Activated T-cell treated with anti-CD3 and anti-CD28 coated beads, Interleukin-2, amount 50 U/mL, for 24 hours (primary cell): ENCODE data around the gene RUNX1.

Experiments
- DNase-seq: peaks from one replicate; pipeline ENCODE4 v3.0.0-alpha.2; 2020
- H3K27ac Mint-ChIP-seq: 2 replicates; pipeline ENCODE4 v1.8.0; 2020; ENCODE audit warnings: mild to moderate bottlenecking, mixed read lengths
- H3K27me3 Mint-ChIP-seq: 2 replicates; pipeline ENCODE4 v1.8.0; 2020; ENCODE audit warnings: mixed read lengths
- H3K36me3 Mint-ChIP-seq: 2 replicates; pipeline ENCODE4 v1.8.0; 2020; ENCODE audit warnings: low read depth, mixed read lengths
- H3K4me1 Mint-ChIP-seq: 2 replicates; pipeline ENCODE4 v1.8.0; 2020; ENCODE audit warnings: low read depth, mixed read lengths
- H3K4me3 Mint-ChIP-seq: 2 replicates; pipeline ENCODE4 v1.8.0; 2020; ENCODE audit warnings: mild to moderate bottlenecking, moderate library complexity, mixed read lengths
- H3K9me3 Mint-ChIP-seq: 2 replicates; pipeline ENCODE4 v1.8.0; 2020; ENCODE audit warnings: mixed read lengths

RUNX1 gene

GRCh38 chr21:34869545-34869944 lies 179.6 kb downstream of the RUNX1 start:
- Mint-ChIP-seq H3K27ac (no peak overlapping the region), H3K4me1 (peaks cover 59% of the 10 kb centered on the region), H3K27me3 (no peaks in the 10 kb centered on the region), H3K4me3 (no peak overlapping the region), H3K36me3 (peaks cover 96% of the 10 kb centered on the region), H3K9me3 (no peaks in the 10 kb centered on the region)
- DNase-seq = no peak

- no peaks in the 10 kb centered on the region for H3K9me3 Mint-ChIP-seq
- peaks cover 66% of the 10 kb centered on the region for H3K4me1 Mint-ChIP-seq
- peak overlapping the region; percentile 80 for H3K27ac Mint-ChIP-seq
Observed at GRCh38 chr21:34867785-34868184, 181.3 kb downstream of the RUNX1 start.

GRCh38 chr21:34865400-34866241 lies 183.5 kb downstream of the RUNX1 start:
- Mint-ChIP-seq H3K27me3 (no peaks in the 10 kb centered on the region), H3K4me1 (peaks cover 73% of the 10 kb centered on the region), H3K27ac (peak overlapping the region; percentile 90), H3K9me3 (no peaks in the 10 kb centered on the region), H3K4me3 (peak overlapping the region; percentile 41), H3K36me3 (peaks cover 96% of the 10 kb centered on the region)
- DNase-seq = peak; percentile 65

More at GRCh38 chr21:34867785-34868184, 181.3 kb downstream of the RUNX1 start:
- no peak for DNase-seq
- Mint-ChIP-seq H3K4me3 (no peak overlapping the region), H3K27me3 (no peaks in the 10 kb centered on the region), H3K36me3 (peaks cover 96% of the 10 kb centered on the region)

- H3K9me3 Mint-ChIP-seq = no peaks in the 10 kb centered on the region
- no peak overlapping the region for H3K4me3 Mint-ChIP-seq
- H3K36me3 Mint-ChIP-seq = peaks cover 96% of the 10 kb centered on the region
- H3K27me3 Mint-ChIP-seq = no peaks in the 10 kb centered on the region
- no peak overlapping the region for H3K27ac Mint-ChIP-seq
- peaks cover 77% of the 10 kb centered on the region for H3K4me1 Mint-ChIP-seq
- DNase-seq = no peak
Observed at GRCh38 chr21:34864370-34865149, 184.5 kb downstream of the RUNX1 start.

GRCh38 chr21:34862951-34863350 lies 186.2 kb downstream of the RUNX1 start:
- H3K27ac Mint-ChIP-seq = peak overlapping the region; percentile 5
- H3K9me3 Mint-ChIP-seq = no peaks in the 10 kb centered on the region
- no peak for DNase-seq
- H3K4me3 Mint-ChIP-seq = no peak overlapping the region
- H3K27me3 Mint-ChIP-seq = no peaks in the 10 kb centered on the region
- peaks cover 66% of the 10 kb centered on the region for H3K4me1 Mint-ChIP-seq
- peaks cover 97% of the 10 kb centered on the region for H3K36me3 Mint-ChIP-seq

- no peak overlapping the region for H3K27ac Mint-ChIP-seq
- no peaks in the 10 kb centered on the region for H3K9me3 Mint-ChIP-seq
- peaks cover 53% of the 10 kb centered on the region for H3K4me1 Mint-ChIP-seq
- no peaks in the 10 kb centered on the region for H3K27me3 Mint-ChIP-seq
- H3K4me3 Mint-ChIP-seq = no peak overlapping the region
- no peak for DNase-seq
- H3K36me3 Mint-ChIP-seq = peaks cover 99% of the 10 kb centered on the region
Observed at GRCh38 chr21:34861258-34861657, 187.8 kb downstream of the RUNX1 start.

GRCh38 chr21:34859976-34860653 lies 189.0 kb downstream of the RUNX1 start:
- H3K27ac Mint-ChIP-seq = peak overlapping the region; percentile 56
- H3K4me1 Mint-ChIP-seq = peaks cover 42% of the 10 kb centered on the region
- H3K4me3 Mint-ChIP-seq = no peak overlapping the region
- no peaks in the 10 kb centered on the region for H3K9me3 Mint-ChIP-seq
- H3K36me3 Mint-ChIP-seq = peaks cover 98% of the 10 kb centered on the region
- DNase-seq = no peak
- no peaks in the 10 kb centered on the region for H3K27me3 Mint-ChIP-seq

GRCh38 chr21:34858559-34858958 lies 190.5 kb downstream of the RUNX1 start:
- peak overlapping the region; percentile 60 for H3K27ac Mint-ChIP-seq

GRCh38 chr21:34857874-34858273 lies 191.2 kb downstream of the RUNX1 start:
- Mint-ChIP-seq H3K4me3 (no peak overlapping the region), H3K9me3 (no peaks in the 10 kb centered on the region), H3K36me3 (peaks cover 99% of the 10 kb centered on the region), H3K27ac (no peak overlapping the region), H3K27me3 (no peaks in the 10 kb centered on the region), H3K4me1 (peaks cover 33% of the 10 kb centered on the region)
- DNase-seq = no peak

More at GRCh38 chr21:34858559-34858958, 190.5 kb downstream of the RUNX1 start:
- Mint-ChIP-seq H3K9me3 (no peaks in the 10 kb centered on the region), H3K4me3 (no peak overlapping the region), H3K4me1 (peaks cover 33% of the 10 kb centered on the region), H3K36me3 (peaks cover 98% of the 10 kb centered on the region), H3K27me3 (no peaks in the 10 kb centered on the region)
- DNase-seq = no peak

GRCh38 chr21:34857122-34857713 lies 191.9 kb downstream of the RUNX1 start:
- peaks cover 99% of the 10 kb centered on the region for H3K36me3 Mint-ChIP-seq
- DNase-seq = no peak
- H3K27me3 Mint-ChIP-seq = no peaks in the 10 kb centered on the region
- no peak overlapping the region for H3K27ac Mint-ChIP-seq
- H3K9me3 Mint-ChIP-seq = no peaks in the 10 kb centered on the region
- H3K4me1 Mint-ChIP-seq = peaks cover 38% of the 10 kb centered on the region
- H3K4me3 Mint-ChIP-seq = no peak overlapping the region

GRCh38 chr21:34852448-34852847 lies 196.7 kb downstream of the RUNX1 start:
- Mint-ChIP-seq H3K4me3 (no peak overlapping the region), H3K27ac (peak overlapping the region; percentile 49), H3K27me3 (no peaks in the 10 kb centered on the region), H3K36me3 (peaks cover 92% of the 10 kb centered on the region), H3K4me1 (peaks cover 24% of the 10 kb centered on the region), H3K9me3 (no peaks in the 10 kb centered on the region)
- DNase-seq = no peak

GRCh38 chr21:34850166-34850690 lies 198.9 kb downstream of the RUNX1 start:
- DNase-seq = no peak
- H3K27ac Mint-ChIP-seq = peak overlapping the region; percentile 37
- peaks cover 44% of the 10 kb centered on the region for H3K4me1 Mint-ChIP-seq
- H3K9me3 Mint-ChIP-seq = no peaks in the 10 kb centered on the region
- peaks cover 91% of the 10 kb centered on the region for H3K36me3 Mint-ChIP-seq
- H3K4me3 Mint-ChIP-seq = no peak overlapping the region
- H3K27me3 Mint-ChIP-seq = no peaks in the 10 kb centered on the region

- Mint-ChIP-seq H3K36me3 (peaks cover 84% of the 10 kb centered on the region), H3K9me3 (no peaks in the 10 kb centered on the region), H3K27me3 (no peaks in the 10 kb centered on the region), H3K4me1 (peaks cover 45% of the 10 kb centered on the region), H3K4me3 (no peak overlapping the region), H3K27ac (peak overlapping the region; percentile 69)
- DNase-seq = no peak
Observed at GRCh38 chr21:34846601-34847112, 202.4 kb downstream of the RUNX1 start.
